Fibroblast of lung (primary cell): Measurements from ENCODE around the gene TDRD1.

Experiments used
- CTCF ChIP-seq, 2 donors: IDR thresholded peaks in 1 of 2; conservative IDR thresholded peaks in 1 of 2; 1 replicate in 1 of 2; 2 replicates in 1 of 2; pipeline ENCODE4 v1.5.1; 2011 to 2012; ENCODE audit warnings: low read length in 2 of 2, control low read depth in 1 of 2, inconsistent platforms in 1 of 2, low read depth in 1 of 2, mild to moderate bottlenecking in 1 of 2
- EZH2 ChIP-seq: IDR thresholded peaks from 2 replicates; pipeline ENCODE4 v1.5.1; 2012; ENCODE audit warnings: low read length, control low read depth, mild to moderate bottlenecking; ENCODE audit errors: missing control alignments

DNA sequence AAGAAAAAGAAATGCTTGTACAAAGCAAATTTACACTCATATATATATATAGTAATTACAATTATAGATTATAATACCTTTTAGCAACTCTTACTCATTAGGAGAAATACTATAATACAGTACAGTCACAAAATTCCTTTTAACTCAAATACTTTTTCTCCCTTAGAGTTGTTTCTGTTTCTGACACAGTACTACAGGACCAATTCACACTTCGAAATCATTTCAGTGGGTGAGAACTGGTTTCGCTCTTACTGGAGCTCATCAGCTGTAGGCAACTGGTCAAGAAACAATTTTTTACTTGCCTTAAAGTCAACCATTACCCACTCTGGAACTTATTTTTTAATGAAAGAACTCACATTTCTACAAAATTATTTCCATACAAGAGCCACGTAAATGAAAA, 11.2 kb upstream of the TDRD1 start:
- TF ChIP-seq CTCF (conservative IDR thresholded peaks at IDR 0.05 in 1 of 2, IDR thresholded peaks at IDR 0.05 in 1 of 2; ENCODE audit: low read depth in 1 of 2, low read length in 2 of 2): no peak
- TF ChIP-seq EZH2: no peak
